Stomach (tissue), 4 donors: ENCODE results near the gene RABL2B.
"Not testable (repeated sequence)": the region's sequence is repeated elsewhere in the genome, so short reads cannot be mapped to it uniquely, and the experiment has no call there.

Experiments used
- CTCF ChIP-seq, 7 experiments: fragments of 450-650 bp in 4 of 7; fragments of 200-600 bp in 3 of 7; sonication (generic) in 3 of 7; IDR thresholded peaks; one replicate each; pipeline ENCODE4 v1.5.1; 2016 to 2019; ENCODE audit warnings: antibody characterized with exemption in 7 of 7, control low read depth in 2 of 7, mild to moderate bottlenecking in 1 of 7
- EP300 ChIP-seq: sonication (generic); formaldehyde crosslinking; IDR thresholded peaks from one replicate; pipeline ENCODE4 v1.6.1; 2017; ENCODE audit warnings: antibody characterized with exemption
- POLR2A ChIP-seq, 4 donors: fragments of 450-650 bp; IDR thresholded peaks; one replicate each; pipeline ENCODE4 v1.6.1; 2016; ENCODE audit warnings: antibody characterized with exemption in 4 of 4, control low read depth in 2 of 4, mild to moderate bottlenecking in 1 of 4, moderate library complexity in 1 of 4
- POLR2AphosphoS5 ChIP-seq, 3 donors: sonication (generic); formaldehyde crosslinking; IDR thresholded peaks; one replicate each; pipeline ENCODE4 v1.6.1; 2016; ENCODE audit warnings: antibody characterized with exemption in 3 of 3

- TF ChIP-seq POLR2A (IDR thresholded peaks at IDR 0.05); EP300; POLR2AphosphoS5 (IDR thresholded peaks at IDR 0.05); CTCF (IDR thresholded peaks at IDR 0.05): not testable (repeated sequence)
These were observed 33.9 kb downstream of the RABL2B start for GRCh38 chr22:50749302-50750074.
